ENCODE results near the gene HS6ST1. TPM values are rescaled to one million over a fixed set of nuclear protein-coding genes. Genes with fewer than 3 reads are reported as not detected.

The HS6ST1 gene
- total RNA-seq, 2 experiments from 2014 or later: 7.1 to 8.7 TPM

GRCh38 chr2:128305555-128306080 is 13.1 kb downstream of the HS6ST1 start:
- TF ChIP-seq CTCF (IDR thresholded peaks at IDR 0.05): no peak
- CTCF ChIA-PET: no interaction called here
- H3K4me1 Mint-ChIP-seq (ENCODE audit: low read depth): peaks cover 16% of the 10 kb centered on the region
- POLR2A ChIA-PET: no interaction called here
- H3K9me3 ChIP-seq (ENCODE audit: control insufficient read depth in 1 of 2, insufficient read depth in 1 of 2, low read length in 2 of 2): no peaks in the 10 kb centered on the region
- no peaks in the 10 kb centered on the region for H3K4me1 ChIP-seq (ENCODE audit: insufficient read depth, low read length)
- H3K36me3 ChIP-seq (ENCODE audit: insufficient read depth, low read length): no peaks in the 10 kb centered on the region
- no peak overlapping the region for H3K4me3 Mint-ChIP-seq
- H3K27ac Mint-ChIP-seq: no peak overlapping the region
- no peak overlapping the region for H3K27ac ChIP-seq (ENCODE audit: low read depth in 1 of 2, low read length in 2 of 2)
- H3K27me3 Mint-ChIP-seq: no peaks in the 10 kb centered on the region
- no peaks in the 10 kb centered on the region for H3K27me3 ChIP-seq (ENCODE audit: control insufficient read depth in 1 of 2, insufficient read depth in 2 of 2, low read length in 2 of 2)
- ATAC-seq (ENCODE audit: poor library complexity) (no peak), DNase-seq (no peak)
- intact Hi-C loops (cut with DNase I, micrococcal nuclease): no loop called here
- H3K36me3 Mint-ChIP-seq (ENCODE audit: low read depth): no peaks in the 10 kb centered on the region
- H3K4me3 ChIP-seq (ENCODE audit: low read length): no peak overlapping the region
- no peaks in the 10 kb centered on the region for H3K9me3 Mint-ChIP-seq

- Mint-ChIP-seq H3K4me1 (ENCODE audit: low read depth) (peaks cover 16% of the 10 kb centered on the region), H3K4me3 (no peak overlapping the region), H3K27ac (no peak overlapping the region), H3K27me3 (no peaks in the 10 kb centered on the region), H3K36me3 (ENCODE audit: low read depth) (no peaks in the 10 kb centered on the region), H3K9me3 (no peaks in the 10 kb centered on the region)
- POLR2A ChIA-PET: interaction anchor here (0.5 kb wide), 1 partner anchor 28 kb away, joined by 6 read pairs; no protein-coding TSS in a partner anchor
- no peak for TF ChIP-seq CTCF (IDR thresholded peaks at IDR 0.05)
- Histone ChIP-seq H3K4me1 (ENCODE audit: insufficient read depth, low read length) (no peaks in the 10 kb centered on the region), H3K36me3 (ENCODE audit: insufficient read depth, low read length) (no peaks in the 10 kb centered on the region), H3K9me3 (ENCODE audit: control insufficient read depth in 1 of 2, insufficient read depth in 1 of 2, low read length in 2 of 2) (no peaks in the 10 kb centered on the region), H3K4me3 (ENCODE audit: low read length) (no peak overlapping the region), H3K27ac (ENCODE audit: low read depth in 1 of 2, low read length in 2 of 2) (no peak overlapping the region), H3K27me3 (ENCODE audit: control insufficient read depth in 1 of 2, insufficient read depth in 2 of 2, low read length in 2 of 2) (no peaks in the 10 kb centered on the region)
- DNase-seq: no peak
- no peak for ATAC-seq (ENCODE audit: poor library complexity)
- CTCF ChIA-PET: no interaction called here
- intact Hi-C loops (cut with DNase I, micrococcal nuclease): no loop called here
These were observed 13.7 kb downstream of the HS6ST1 start for GRCh38 chr2:128304715-128305554.

GRCh38 chr2:128304330-128304714 is 14.3 kb downstream of the HS6ST1 start:
- no peak for DNase-seq
- intact Hi-C loops (cut with DNase I, micrococcal nuclease): no loop called here
- Mint-ChIP-seq H3K4me3 (no peak overlapping the region), H3K27me3 (no peaks in the 10 kb centered on the region), H3K4me1 (ENCODE audit: low read depth) (peaks cover 16% of the 10 kb centered on the region), H3K9me3 (no peaks in the 10 kb centered on the region), H3K27ac (no peak overlapping the region), H3K36me3 (ENCODE audit: low read depth) (no peaks in the 10 kb centered on the region)
- no peak for TF ChIP-seq CTCF (IDR thresholded peaks at IDR 0.05)
- H3K4me3 ChIP-seq (ENCODE audit: low read length): no peak overlapping the region
- no peaks in the 10 kb centered on the region for H3K36me3 ChIP-seq (ENCODE audit: insufficient read depth, low read length)
- no peaks in the 10 kb centered on the region for H3K4me1 ChIP-seq (ENCODE audit: insufficient read depth, low read length)
- ATAC-seq (ENCODE audit: poor library complexity): no peak
- H3K9me3 ChIP-seq (ENCODE audit: control insufficient read depth in 1 of 2, insufficient read depth in 1 of 2, low read length in 2 of 2): no peaks in the 10 kb centered on the region
- no peak overlapping the region for H3K27ac ChIP-seq (ENCODE audit: low read depth in 1 of 2, low read length in 2 of 2)
- ChIA-PET POLR2A (no interaction called here), CTCF (no interaction called here)
- H3K27me3 ChIP-seq (ENCODE audit: control insufficient read depth in 1 of 2, insufficient read depth in 2 of 2, low read length in 2 of 2): no peaks in the 10 kb centered on the region
